NAMALWA (cell line): ENCODE measurements around the gene DRAP1.

Experiments used
- DNase-seq: peaks from one replicate; pipeline ENCODE4 v3.0.0-alpha.2; 2015; ENCODE audit warnings: low spot score

Gene DRAP1

GRCh38 chr11:65886826-65887722 is 32.2 kb upstream of the DRAP1 start:
- no peak for DNase-seq

- peak; percentile 44 for DNase-seq
These were observed 31.5 kb upstream of the DRAP1 start for GRCh38 chr11:65887723-65888162.

GRCh38 chr11:65888163-65888814 is 30.9 kb upstream of the DRAP1 start, which contains the start of gene FIBP:
FIBP (minus strand) TSS chr11:65888471; CDS start chr11:65888418, 53 bp downstream.
- peak; percentile 96 for DNase-seq

- DNase-seq: peak; percentile 97
These were observed 28.7 kb upstream of the DRAP1 start, which contains the start of gene CCDC85B for GRCh38 chr11:65890324-65891218. CCDC85B (plus strand) TSS chr11:65890673; CDS start chr11:65890784, 111 bp downstream.

- DNase-seq: peak; percentile 69
These were observed 27.7 kb upstream of the DRAP1 start for GRCh38 chr11:65891219-65892136.

- DNase-seq: peak; percentile 38
These were observed 27.1 kb upstream of the DRAP1 start for GRCh38 chr11:65892137-65892540.

- no peak for DNase-seq
These were observed 26.4 kb upstream of the DRAP1 start for GRCh38 chr11:65892661-65893317.

- no peak for DNase-seq
These were observed 25.1 kb upstream of the DRAP1 start for GRCh38 chr11:65894034-65894591.

GRCh38 chr11:65895482-65895981 is 23.7 kb upstream of the DRAP1 start:
- DNase-seq: no peak

- no peak for DNase-seq
These were observed 22.9 kb upstream of the DRAP1 start for GRCh38 chr11:65896034-65896999.

- DNase-seq: no peak
These were observed 22.2 kb upstream of the DRAP1 start for GRCh38 chr11:65897020-65897471.

- DNase-seq: no peak
These were observed 20.4 kb upstream of the DRAP1 start for GRCh38 chr11:65898656-65899355.

- no peak for DNase-seq
These were observed 19.7 kb upstream of the DRAP1 start for GRCh38 chr11:65899356-65900124.

GRCh38 chr11:65900125-65900898 is 18.9 kb upstream of the DRAP1 start, which contains the start of gene FOSL1:
FOSL1 (minus strand) TSS chr11:65900388; CDS start chr11:65900339, 49 bp downstream.
- DNase-seq: peak; percentile 81

- DNase-seq: no peak
These were observed 18.4 kb upstream of the DRAP1 start for GRCh38 chr11:65900899-65901180.

- DNase-seq: no peak
These were observed 16.2 kb upstream of the DRAP1 start for GRCh38 chr11:65903068-65903481.
